Breast epithelium (tissue), 4 donors: ENCODE data around the gene SMIM5. TPM values are rescaled to one million over a fixed set of nuclear protein-coding genes. Genes with fewer than 3 reads are reported as not detected.

Experiments
- DNase-seq, 2 donors: peaks; one replicate each; pipeline ENCODE4 v3.0.0-alpha.2; 2019; ENCODE audit warnings: low spot score in 2 of 2
- H3K27ac ChIP-seq, 2 donors: fragments of 200-600 bp; sonication (generic) in 1 of 2; one replicate each; pipeline ENCODE4 v1.5.1; 2016 to 2019; ENCODE audit warnings: mild to moderate bottlenecking in 1 of 2
- H3K27me3 ChIP-seq, 2 donors: fragments of 200-600 bp; sonication (generic) in 1 of 2; one replicate each; pipeline versions ENCODE4 v1.5.1 to v1.6.0; 2017 to 2019; ENCODE audit warnings: control low read depth in 1 of 2, mild to moderate bottlenecking in 1 of 2
- H3K36me3 ChIP-seq: fragments of 200-600 bp; one replicate; pipeline ENCODE4 v1.5.1; 2019
- H3K4me1 ChIP-seq, 2 donors: fragments of 200-600 bp; sonication (generic); one replicate each; pipeline ENCODE4 v1.5.1; 2016 to 2019; ENCODE audit warnings: control low read depth in 1 of 2
- H3K4me3 ChIP-seq, 3 donors: fragments of 200-600 bp; sonication (generic); 1 replicate in 2 of 3; 2 replicates in 1 of 3; pipeline ENCODE4 v1.5.1; 2016 to 2019; ENCODE audit warnings: mild to moderate bottlenecking in 3 of 3, moderate library complexity in 2 of 3
- H3K9me3 ChIP-seq, 2 donors: fragments of 200-600 bp; sonication (generic) in 1 of 2; one replicate each; pipeline ENCODE4 v1.5.1; 2016 to 2019; ENCODE audit warnings: control low read depth in 1 of 2
- CTCF ChIP-seq, 3 donors: fragments of 450-650 bp; IDR thresholded peaks; one replicate each; pipeline ENCODE4 v1.5.1; 2016 to 2017; ENCODE audit warnings: antibody characterized with exemption in 3 of 3, mild to moderate bottlenecking in 3 of 3, moderate library complexity in 3 of 3
- POLR2A ChIP-seq: fragments of 450-650 bp; IDR thresholded peaks from one replicate; pipeline ENCODE4 v1.6.1; 2016; ENCODE audit warnings: antibody characterized with exemption, mild to moderate bottlenecking, moderate library complexity
- POLR2AphosphoS5 ChIP-seq, 3 donors: sonication (generic); formaldehyde crosslinking; IDR thresholded peaks; one replicate each; pipeline ENCODE4 v1.6.1; 2017; ENCODE audit warnings: antibody characterized with exemption in 3 of 3
- intact Hi-C: fragments of 100-400 bp; cut with DNase I; formaldehyde crosslinking; loops from one replicate; pipeline ENCODE4 v1.15.1; 2023; ENCODE audit warnings: low total_unique reads
- total RNA-seq, 3 donors: library from RNA; depleted of rRNA; stranded (reverse); fragments of >200 nt; gene quantifications; one replicate each; pipeline ENCODE4 v1.1.0, GENCODE V29; 2016

The SMIM5 gene
- total RNA-seq, 3 donors from 2014 or later: 0.29 to 2.6 (median 0.48) TPM

GRCh38 chr17:75634754-75635609 lies 1.7 kb downstream of the SMIM5 start:
- DNase-seq: no peak
- H3K4me3 ChIP-seq: no peak overlapping the region

GRCh38 chr17:75635610-75636202 lies 2.5 kb downstream of the SMIM5 start:
- Histone ChIP-seq H3K27ac (peak overlapping the region in 1 of 2 donors; percentile 90), H3K36me3 (no peaks in the 10 kb centered on the region), H3K27me3 (no peaks in the 10 kb centered on the region), H3K4me3 (no peak overlapping the region), H3K4me1 (peaks cover 13 to 15% of the 10 kb centered on the region in 2 donors), H3K9me3 (no peaks in the 10 kb centered on the region)
- TF ChIP-seq POLR2A: no peak
- no peak for TF ChIP-seq POLR2AphosphoS5 (IDR thresholded peaks at IDR 0.05)
- TF ChIP-seq CTCF (IDR thresholded peaks at IDR 0.05): no peak
- intact Hi-C loops: loop anchor here (5.0 kb wide), 1 partner anchor 112 kb away; no protein-coding TSS in a partner anchor
- no peak for DNase-seq

More at GRCh38 chr17:75634754-75635609, 1.7 kb downstream of the SMIM5 start:
- peak overlapping the region in 1 of 2 donors; percentile 90 for H3K27ac ChIP-seq
- H3K9me3 ChIP-seq: no peaks in the 10 kb centered on the region
- no peaks in the 10 kb centered on the region for H3K36me3 ChIP-seq
- intact Hi-C loops: loop anchor here (5.0 kb wide), 1 partner anchor 112 kb away; no protein-coding TSS in a partner anchor
- no peaks in the 10 kb centered on the region for H3K27me3 ChIP-seq
- peaks cover 13 to 15% of the 10 kb centered on the region in 2 donors for H3K4me1 ChIP-seq
- TF ChIP-seq CTCF (IDR thresholded peaks at IDR 0.05): no peak
- no peak for TF ChIP-seq POLR2A
- TF ChIP-seq POLR2AphosphoS5 (IDR thresholded peaks at IDR 0.05): no peak

- H3K4me3 ChIP-seq: no peak overlapping the region
These were observed 3.3 kb downstream of the SMIM5 start for GRCh38 chr17:75636381-75637142.

GRCh38 chr17:75637143-75637538 lies 3.9 kb downstream of the SMIM5 start:
- no peak overlapping the region for H3K4me3 ChIP-seq
- H3K4me1 ChIP-seq: peaks cover 13 to 15% of the 10 kb centered on the region in 2 donors
- H3K27me3 ChIP-seq: no peaks in the 10 kb centered on the region
- no peak for TF ChIP-seq POLR2A
- TF ChIP-seq POLR2AphosphoS5 (IDR thresholded peaks at IDR 0.05): no peak
- no peak for TF ChIP-seq CTCF (IDR thresholded peaks at IDR 0.05)
- no peaks in the 10 kb centered on the region for H3K36me3 ChIP-seq
- no peak overlapping the region for H3K27ac ChIP-seq
- intact Hi-C loops: loop anchor here (5.0 kb wide), 1 partner anchor 110 kb away; no protein-coding TSS in a partner anchor
- H3K9me3 ChIP-seq: no peaks in the 10 kb centered on the region
- no peak for DNase-seq

More at GRCh38 chr17:75636381-75637142, 3.3 kb downstream of the SMIM5 start:
- TF ChIP-seq POLR2A (no peak), CTCF (IDR thresholded peaks at IDR 0.05) (no peak), POLR2AphosphoS5 (IDR thresholded peaks at IDR 0.05) (no peak)
- Histone ChIP-seq H3K4me1 (peaks cover 13 to 15% of the 10 kb centered on the region in 2 donors), H3K27me3 (no peaks in the 10 kb centered on the region), H3K9me3 (no peaks in the 10 kb centered on the region), H3K36me3 (no peaks in the 10 kb centered on the region), H3K27ac (peak overlapping the region in 1 of 2 donors; percentile 90)
- no peak for DNase-seq
- intact Hi-C loops: loop anchor here (5.0 kb wide), 1 partner anchor 111 kb away; no protein-coding TSS in a partner anchor
